Neural cell (in vitro differentiated cells): ENCODE measurements around the gene C11orf68. TPM values are rescaled to one million over a fixed set of nuclear protein-coding genes. Genes with fewer than 3 reads are reported as not detected.
"Not testable (repeated sequence)": the region's sequence is repeated elsewhere in the genome, so short reads cannot be mapped to it uniquely, and the experiment has no call there.

Source experiments
- H2AFZ ChIP-seq: fragments of 200-600, 300-800 bp; sonication (generic), shearing (Covaris generic); 2 replicates; pipeline ENCODE4 v1.6.0; 2014; ENCODE audit warnings: low read depth, mild to moderate bottlenecking, antibody characterized with exemption, low read length, moderate library complexity
- H3F3A ChIP-seq: fragments of 200-600 bp; shearing (Covaris generic); 2 replicates; pipeline ENCODE4 v1.6.1; 2016; ENCODE audit warnings: mild to moderate bottlenecking, moderate library complexity, mixed read lengths, antibody characterized with exemption, low read length; ENCODE audit not compliant: insufficient read depth, poor library complexity, severe bottlenecking
- H3K27ac ChIP-seq: fragments of 200-600, 300-800 bp; sonication (generic), shearing (Covaris generic); 2 replicates; pipeline ENCODE4 v1.5.1; 2014; ENCODE audit warnings: mild to moderate bottlenecking, low read length, moderate library complexity
- H3K27me3 ChIP-seq: fragments of 300-800, 200-600 bp; sonication (generic), shearing (Covaris generic); 2 replicates; pipeline ENCODE4 v1.6.0; 2014; ENCODE audit warnings: mild to moderate bottlenecking, low read depth, low read length, moderate library complexity; ENCODE audit not compliant: insufficient read depth
- H3K36me3 ChIP-seq: fragments of 300-800, 200-600 bp; sonication (generic), shearing (Covaris generic); 2 replicates; pipeline ENCODE4 v1.5.1; 2014; ENCODE audit warnings: mild to moderate bottlenecking, antibody characterized with exemption, low read length, moderate library complexity; ENCODE audit not compliant: insufficient read depth
- H3K4me2 ChIP-seq: fragments of 300-800, 200-600 bp; sonication (generic), shearing (Covaris generic); 2 replicates; pipeline ENCODE4 v1.6.0; 2014; ENCODE audit warnings: mild to moderate bottlenecking, low read length
- H3K4me3 ChIP-seq: fragments of 300-800, 200-600 bp; sonication (generic), shearing (Covaris generic); 2 replicates; pipeline ENCODE4 v1.5.1; 2014; ENCODE audit warnings: mild to moderate bottlenecking, low read length, moderate library complexity
- H3K79me2 ChIP-seq: fragments of 200-600 bp; shearing (Covaris generic); replicated peaks from 2 replicates; pipeline ENCODE4 v1.6.0; 2014; ENCODE audit warnings: mild to moderate bottlenecking, low read length, moderate library complexity; ENCODE audit not compliant: insufficient read depth
- H3K9ac ChIP-seq: fragments of 300-800, 200-600 bp; sonication (generic), shearing (Covaris generic); 2 replicates; pipeline ENCODE4 v1.6.1; 2016; ENCODE audit warnings: mild to moderate bottlenecking, low read length, mixed read lengths
- H3K9me2 ChIP-seq: fragments of 200-600 bp; shearing (Covaris generic); 2 replicates; pipeline ENCODE4 v1.6.1; 2016; ENCODE audit warnings: mild to moderate bottlenecking, low read length, mixed read lengths; ENCODE audit not compliant: insufficient read depth
- H3K9me3 ChIP-seq: fragments of 200-600, 300-800 bp; sonication (generic), shearing (Covaris generic); 2 replicates; pipeline ENCODE4 v1.6.1; 2016; ENCODE audit warnings: mild to moderate bottlenecking, mixed run types, low read length, moderate library complexity, mixed read lengths
- H4K20me1 ChIP-seq: fragments of 200-600 bp; shearing (Covaris generic); 2 replicates; pipeline ENCODE4 v1.6.1; 2016; ENCODE audit warnings: mild to moderate bottlenecking, mixed run types; ENCODE audit not compliant: insufficient read depth
- EP300 ChIP-seq: fragments of 450-650 bp; conservative IDR thresholded peaks from 2 replicates; pipeline ENCODE4 v1.6.1; 2014; ENCODE audit warnings: antibody characterized with exemption, mild to moderate bottlenecking, moderate library complexity; ENCODE audit not compliant: poor library complexity, severe bottlenecking
- EZH2 ChIP-seq: fragments of 200-600, 300-800 bp; shearing (Covaris generic), sonication (generic); IDR thresholded peaks from 2 replicates; pipeline ENCODE4 v1.6.1; 2014; ENCODE audit warnings: antibody characterized with exemption, low read length, borderline replicate concordance, mild to moderate bottlenecking; ENCODE audit not compliant: insufficient read depth, poor library complexity, severe bottlenecking
- MXI1 ChIP-seq: fragments of 450-650 bp; conservative IDR thresholded peaks from 2 replicates; pipeline ENCODE4 v1.6.1; 2014; ENCODE audit warnings: antibody characterized with exemption, mild to moderate bottlenecking; ENCODE audit not compliant: poor library complexity, severe bottlenecking
- POLR2AphosphoS5 ChIP-seq: IDR thresholded peaks from 2 replicates; pipeline ENCODE4 v1.6.1; 2012
- RAD21 ChIP-seq: fragments of 450-650 bp; conservative IDR thresholded peaks from 2 replicates; pipeline ENCODE4 v1.6.1; 2014; ENCODE audit warnings: antibody characterized with exemption, mild to moderate bottlenecking, moderate library complexity
- SMC3 ChIP-seq: fragments of 450-650 bp; conservative IDR thresholded peaks from 2 replicates; pipeline ENCODE4 v1.6.1; 2014; ENCODE audit warnings: antibody characterized with exemption, mild to moderate bottlenecking, moderate library complexity; ENCODE audit not compliant: poor library complexity
- TAF1 ChIP-seq: IDR thresholded peaks from 2 replicates; pipeline ENCODE4 v1.6.1; 2012; ENCODE audit warnings: low read depth
- polyA plus RNA-seq: library from polyadenylated mRNA; depleted of rRNA; stranded (reverse); fragments of >200 nt; gene quantifications from 2 replicates; pipeline ENCODE4 v1.2.3, GENCODE V29; 2014
- TF ChIP-seq, protein P1 (sequence below): IDR thresholded peaks from 2 replicates; pipeline ENCODE4 v1.6.1; 2012; ENCODE audit warnings: borderline replicate concordance
- TF ChIP-seq, protein P2 (sequence below): fragments of 450-650 bp; IDR thresholded peaks from 2 replicates; pipeline ENCODE4 v1.5.1; 2014; ENCODE audit warnings: antibody characterized with exemption, mild to moderate bottlenecking, moderate library complexity; ENCODE audit not compliant: poor library complexity, severe bottlenecking

C11orf68 gene
- polyA plus RNA-seq, 1 donor from 2014 or later, result 13.3 TPM

DNA sequence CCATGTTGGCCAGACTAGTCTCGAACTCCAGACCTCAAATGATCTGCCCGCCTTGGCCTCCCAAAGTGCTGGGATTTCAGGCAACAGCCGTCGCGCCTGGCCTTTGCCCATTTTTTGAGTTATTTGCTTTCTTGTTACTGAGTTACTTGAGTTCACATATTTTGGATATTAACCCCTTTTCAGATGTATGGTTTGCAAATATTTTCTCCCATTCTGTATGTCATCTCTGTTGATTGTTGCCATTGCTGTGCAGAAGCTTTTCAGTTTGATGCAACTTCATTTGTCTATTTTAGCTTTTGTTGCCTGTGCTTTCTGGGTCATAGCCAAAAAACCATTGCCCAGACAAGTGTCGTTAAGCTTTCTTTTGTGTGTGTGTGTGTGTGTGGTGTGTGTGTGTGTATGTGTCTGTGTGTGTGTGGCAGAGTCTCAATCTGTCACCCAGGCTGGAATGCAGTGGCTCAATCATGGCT, 33.2 kb upstream of the C11orf68 start:
- TF ChIP-seq EP300 (no peak), POLR2AphosphoS5 (no peak), EZH2 (no peak), SMC3 (no peak), TAF1 (no peak), MXI1 (no peak), RAD21 (no peak)
- TF ChIP-seq, protein P1, sequence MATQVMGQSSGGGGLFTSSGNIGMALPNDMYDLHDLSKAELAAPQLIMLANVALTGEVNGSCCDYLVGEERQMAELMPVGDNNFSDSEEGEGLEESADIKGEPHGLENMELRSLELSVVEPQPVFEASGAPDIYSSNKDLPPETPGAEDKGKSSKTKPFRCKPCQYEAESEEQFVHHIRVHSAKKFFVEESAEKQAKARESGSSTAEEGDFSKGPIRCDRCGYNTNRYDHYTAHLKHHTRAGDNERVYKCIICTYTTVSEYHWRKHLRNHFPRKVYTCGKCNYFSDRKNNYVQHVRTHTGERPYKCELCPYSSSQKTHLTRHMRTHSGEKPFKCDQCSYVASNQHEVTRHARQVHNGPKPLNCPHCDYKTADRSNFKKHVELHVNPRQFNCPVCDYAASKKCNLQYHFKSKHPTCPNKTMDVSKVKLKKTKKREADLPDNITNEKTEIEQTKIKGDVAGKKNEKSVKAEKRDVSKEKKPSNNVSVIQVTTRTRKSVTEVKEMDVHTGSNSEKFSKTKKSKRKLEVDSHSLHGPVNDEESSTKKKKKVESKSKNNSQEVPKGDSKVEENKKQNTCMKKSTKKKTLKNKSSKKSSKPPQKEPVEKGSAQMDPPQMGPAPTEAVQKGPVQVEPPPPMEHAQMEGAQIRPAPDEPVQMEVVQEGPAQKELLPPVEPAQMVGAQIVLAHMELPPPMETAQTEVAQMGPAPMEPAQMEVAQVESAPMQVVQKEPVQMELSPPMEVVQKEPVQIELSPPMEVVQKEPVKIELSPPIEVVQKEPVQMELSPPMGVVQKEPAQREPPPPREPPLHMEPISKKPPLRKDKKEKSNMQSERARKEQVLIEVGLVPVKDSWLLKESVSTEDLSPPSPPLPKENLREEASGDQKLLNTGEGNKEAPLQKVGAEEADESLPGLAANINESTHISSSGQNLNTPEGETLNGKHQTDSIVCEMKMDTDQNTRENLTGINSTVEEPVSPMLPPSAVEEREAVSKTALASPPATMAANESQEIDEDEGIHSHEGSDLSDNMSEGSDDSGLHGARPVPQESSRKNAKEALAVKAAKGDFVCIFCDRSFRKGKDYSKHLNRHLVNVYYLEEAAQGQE, result no peak
- TF ChIP-seq, protein P2, sequence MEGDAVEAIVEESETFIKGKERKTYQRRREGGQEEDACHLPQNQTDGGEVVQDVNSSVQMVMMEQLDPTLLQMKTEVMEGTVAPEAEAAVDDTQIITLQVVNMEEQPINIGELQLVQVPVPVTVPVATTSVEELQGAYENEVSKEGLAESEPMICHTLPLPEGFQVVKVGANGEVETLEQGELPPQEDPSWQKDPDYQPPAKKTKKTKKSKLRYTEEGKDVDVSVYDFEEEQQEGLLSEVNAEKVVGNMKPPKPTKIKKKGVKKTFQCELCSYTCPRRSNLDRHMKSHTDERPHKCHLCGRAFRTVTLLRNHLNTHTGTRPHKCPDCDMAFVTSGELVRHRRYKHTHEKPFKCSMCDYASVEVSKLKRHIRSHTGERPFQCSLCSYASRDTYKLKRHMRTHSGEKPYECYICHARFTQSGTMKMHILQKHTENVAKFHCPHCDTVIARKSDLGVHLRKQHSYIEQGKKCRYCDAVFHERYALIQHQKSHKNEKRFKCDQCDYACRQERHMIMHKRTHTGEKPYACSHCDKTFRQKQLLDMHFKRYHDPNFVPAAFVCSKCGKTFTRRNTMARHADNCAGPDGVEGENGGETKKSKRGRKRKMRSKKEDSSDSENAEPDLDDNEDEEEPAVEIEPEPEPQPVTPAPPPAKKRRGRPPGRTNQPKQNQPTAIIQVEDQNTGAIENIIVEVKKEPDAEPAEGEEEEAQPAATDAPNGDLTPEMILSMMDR, result no peak
- Histone ChIP-seq H3K9ac (no peak overlapping the region), H3K79me2 (no peaks in the 10 kb centered on the region), H3K27ac (no peak overlapping the region), H4K20me1 (no peaks in the 10 kb centered on the region), H3F3A (no peaks in the 10 kb centered on the region), H3K4me2 (no peak overlapping the region), H3K9me2 (no peaks in the 10 kb centered on the region), H3K36me3 (no peaks in the 10 kb centered on the region), H3K9me3 (no peaks in the 10 kb centered on the region), H3K27me3 (no peaks in the 10 kb centered on the region), H3K4me3 (no peak overlapping the region), H2AFZ (no peak overlapping the region)

GRCh38 chr11:65951641-65952040, 32.8 kb upstream of the C11orf68 start:
- not testable (repeated sequence) for H3K4me3 ChIP-seq, H3K79me2 ChIP-seq, H2AFZ ChIP-seq, H3K27ac ChIP-seq, H3K9me3 ChIP-seq, H3K4me2 ChIP-seq, H3K36me3 ChIP-seq, H3K9ac ChIP-seq, H3K9me2 ChIP-seq, H3F3A ChIP-seq, H3K27me3 ChIP-seq, H4K20me1 ChIP-seq

DNA sequence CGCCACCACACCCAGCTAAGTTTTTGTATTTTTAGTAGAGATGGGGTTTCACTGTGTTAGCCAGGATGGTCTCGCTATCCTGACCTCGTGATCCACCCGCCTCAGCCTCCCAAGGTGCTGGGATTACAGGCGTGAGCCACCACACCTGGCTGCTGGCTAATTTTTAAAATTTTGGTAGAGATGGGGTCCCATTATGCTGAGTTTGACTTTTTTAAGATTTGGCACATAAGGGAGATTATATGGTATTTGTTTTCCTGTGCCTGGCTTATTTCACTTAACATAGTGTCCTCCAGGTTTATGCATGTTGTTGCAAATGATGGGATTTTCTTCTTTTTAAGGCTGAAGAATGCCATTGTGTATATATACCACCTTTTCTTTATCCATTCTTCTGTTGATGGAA, 31.8 kb upstream of the C11orf68 start:
- not testable (repeated sequence) for H2AFZ ChIP-seq, H3K36me3 ChIP-seq, H3K27ac ChIP-seq, H3K4me3 ChIP-seq, H3K27me3 ChIP-seq, H3K9me3 ChIP-seq, H3K9me2 ChIP-seq, H3K4me2 ChIP-seq, H3K9ac ChIP-seq, H3F3A ChIP-seq, H3K79me2 ChIP-seq, H4K20me1 ChIP-seq
